HCT116 (cell line): ENCODE measurements around the gene ARL13B. TPM values are rescaled to one million over a fixed set of nuclear protein-coding genes. Genes with fewer than 3 reads are reported as not detected.

ENCODE experiments used
- ATAC-seq: fragments of 200-7000 bp; cut with Tn5 transposase; 2 replicates; pipeline ENCODE4 v1.9.1; 2020; ENCODE audit warnings: mild to moderate bottlenecking, moderate library complexity
- BruUV-seq: library from RNA; stranded (reverse); fragments of 400-500 nt; replicated peaks from 2 replicates; lab custom pipeline; 2021; lab: Mats Ljungman, UMichigan
- CTCF ChIA-PET: fragments of 300-600 bp; sonication (Branson Sonifier 250); formaldehyde crosslinking; loops from one replicate; lab custom pipeline; 2021; ENCODE audit warnings: antibody characterized with exemption; lab: Charles Lee
- POLR2A ChIA-PET: fragments of 300-600, 350-600 bp; sonication (Branson Sonifier 250); formaldehyde crosslinking; loops from one replicate; lab custom pipeline; 2021; ENCODE audit warnings: antibody characterized with exemption; lab: Charles Lee
- RAD21 ChIA-PET, 2 experiments: fragments of 300-600 bp; sonication (Branson Sonifier 250); formaldehyde crosslinking; loops; one replicate each; lab custom pipeline; 2023; ENCODE audit warnings: low total read pairs in 2 of 2; ENCODE audit not compliant: uncharacterized antibody in 2 of 2, unreplicated experiment in 2 of 2, low non-redundant PET in 1 of 2; lab: Charles Lee
- DNase-seq: peaks from one replicate; pipeline ENCODE4 v3.0.0-alpha.2; 2010; ENCODE audit warnings: low read depth, low spot score
- H2AFZ ChIP-seq: fragments of 200-600 bp; shearing (Covaris generic), sonication (generic); 2 replicates; pipeline ENCODE4 v1.6.1; 2017; ENCODE audit warnings: low read depth, mixed run types, mixed read lengths, antibody characterized with exemption, low read length; ENCODE audit not compliant: poor library complexity, severe bottlenecking
- H3K27ac ChIP-seq: 2 replicates; pipeline ENCODE4 v1.5.1; 2012; ENCODE audit warnings: low read depth, low read length
- H3K27me3 ChIP-seq: fragments of 200-600 bp; sonication (generic); 2 replicates; pipeline ENCODE4 v1.6.1; 2016; ENCODE audit warnings: mixed run types, low read length, mixed read lengths; ENCODE audit not compliant: insufficient read depth
- H3K36me3 ChIP-seq, 2 experiments: fragments of 200-500 bp in 1 of 2; fragments of 200-600 bp in 1 of 2; sonication (Bioruptor generic) in 1 of 2; sonication (generic) in 1 of 2; 2 replicates each; pipeline versions ENCODE4 v1.5.1 to v1.6.1; 2014 to 2016; ENCODE audit warnings: low read length in 2 of 2, inconsistent platforms in 1 of 2, mixed read lengths in 1 of 2, mixed run types in 1 of 2; ENCODE audit not compliant: insufficient read depth in 2 of 2, control insufficient read depth in 1 of 2
- H3K4me1 ChIP-seq, 2 experiments: fragments of 200-600 bp in 1 of 2; sonication (generic) in 1 of 2; 2 replicates each; pipeline versions ENCODE4 v1.5.1 to v1.6.1; 2012 to 2017; ENCODE audit warnings: low read length in 2 of 2, inconsistent platforms in 1 of 2, mild to moderate bottlenecking in 1 of 2, mixed read lengths in 1 of 2, mixed run types in 1 of 2, moderate library complexity in 1 of 2; ENCODE audit not compliant: insufficient read depth in 2 of 2, control insufficient read depth in 1 of 2
- H3K4me2 ChIP-seq: fragments of 200-600 bp; sonication (generic); 2 replicates; pipeline ENCODE4 v1.6.1; 2017; ENCODE audit warnings: mixed run types, low read length, mixed read lengths
- H3K4me3 ChIP-seq, 2 experiments: fragments of 200-600 bp in 1 of 2; sonication (generic) in 1 of 2; replicated peaks in 1 of 2; 2 replicates each; pipeline ENCODE4 v1.5.1; 2011 to 2016; ENCODE audit warnings: low read length in 2 of 2, control low read depth in 1 of 2, low read depth in 1 of 2, mild to moderate bottlenecking in 1 of 2, mixed read lengths in 1 of 2, mixed run types in 1 of 2
- H3K79me2 ChIP-seq: fragments of 200-600 bp; sonication (generic); 2 replicates; pipeline ENCODE4 v1.6.1; 2017; ENCODE audit warnings: mild to moderate bottlenecking, mixed run types, low read length, moderate library complexity, mixed read lengths; ENCODE audit not compliant: insufficient read depth
- H3K9ac ChIP-seq: fragments of 200-600 bp; sonication (generic); 2 replicates; pipeline ENCODE4 v1.6.1; 2016; ENCODE audit warnings: low read length, mixed read lengths
- H3K9me2 ChIP-seq: fragments of 200-600 bp; sonication (generic), shearing (Covaris generic); 2 replicates; pipeline ENCODE4 v1.6.1; 2017; ENCODE audit warnings: mixed run types, mild to moderate bottlenecking, moderate library complexity; ENCODE audit not compliant: insufficient read depth
- H3K9me3 ChIP-seq, 2 experiments: fragments of 200-500 bp in 1 of 2; fragments of 200-600 bp in 1 of 2; sonication (Bioruptor generic) in 1 of 2; sonication (generic) in 1 of 2; 2 replicates each; pipeline ENCODE4 v1.6.1; 2014 to 2017; ENCODE audit warnings: low read length in 2 of 2, mixed read lengths in 2 of 2, inconsistent platforms in 1 of 2, low read depth in 1 of 2, mild to moderate bottlenecking in 1 of 2, mixed run types in 1 of 2, moderate library complexity in 1 of 2; ENCODE audit not compliant: control insufficient read depth in 1 of 2, insufficient read depth in 1 of 2
- H4K20me1 ChIP-seq: fragments of 200-600 bp; sonication (generic), shearing (Covaris generic); 2 replicates; pipeline ENCODE4 v1.6.1; 2017; ENCODE audit warnings: mixed run types, mild to moderate bottlenecking, moderate library complexity; ENCODE audit not compliant: insufficient read depth
- CBX3 ChIP-seq: IDR thresholded peaks from 2 replicates; pipeline ENCODE4 v1.6.1; 2012; ENCODE audit warnings: low read depth
- EGR1 ChIP-seq: IDR thresholded peaks from 2 replicates; pipeline ENCODE4 v1.6.1; 2012; ENCODE audit warnings: low read depth
- MAX ChIP-seq: IDR thresholded peaks from 2 replicates; pipeline ENCODE4 v1.6.1; 2012
- POLR2A ChIP-seq: IDR thresholded peaks from 2 replicates; pipeline ENCODE4 v1.7.0; 2011; ENCODE audit warnings: borderline replicate concordance; ENCODE audit not compliant: insufficient read depth, insufficient read length; ENCODE audit errors: extremely low read depth
- REST ChIP-seq: IDR thresholded peaks from 2 replicates; pipeline ENCODE4 v1.6.1; 2012; ENCODE audit warnings: low read depth
- SIN3A ChIP-seq: IDR thresholded peaks from 2 replicates; pipeline ENCODE4 v1.6.1; 2012; ENCODE audit warnings: low read depth
- ZBTB33 ChIP-seq: IDR thresholded peaks from 2 replicates; pipeline ENCODE4 v1.6.1; 2011; ENCODE audit warnings: mild to moderate bottlenecking, low read length, moderate library complexity; ENCODE audit not compliant: insufficient replicate concordance; ENCODE audit errors: extremely low read depth
- ZFX ChIP-seq: fragments of 450-650 bp; IDR thresholded peaks from 2 replicates; pipeline ENCODE4 v1.6.1; 2017
- intact Hi-C: fragments of 100-400 bp; cut with micrococcal nuclease; formaldehyde crosslinking; loops from 2 replicates; pipeline ENCODE4 v1.10.0; 2022
- total RNA-seq: library from RNA; stranded (reverse); gene quantifications from one replicate; pipeline ENCODE4 v1.2.1, GENCODE V29; 2021; ENCODE audit not compliant: unreplicated experiment

The ARL13B gene
- total RNA-seq, 1 experiment from 2014 or later, result 8.2 TPM

GRCh38 chr3:93973131-93974126, 6.5 kb upstream of the ARL13B start, which contains the start of gene PROS1:
PROS1 (minus strand) TSS chr3:93973896; CDS start chr3:93973749, 147 bp downstream.
- H3K9me2 ChIP-seq, result no peaks in the 10 kb centered on the region; the same call in 1 of the 2 replicates
- intact Hi-C loops, result no loop called here
- H3K9me3 ChIP-seq, result no peaks in the 10 kb centered on the region
- peak within 1 kb of the TSS; percentile 66 for H3K9ac ChIP-seq
- TF ChIP-seq POLR2A, result peak; percentile 51
- no peak for TF ChIP-seq REST
- 0 out of 2 replicates have a peak, but pooled peaks have one; percentile 14 for TF ChIP-seq CBX3
- peak; percentile 47; the same call in 1 of the 2 replicates for TF ChIP-seq SIN3A
- TF ChIP-seq ZFX, result peak; percentile 68
- TF ChIP-seq MAX, result 0 out of 2 replicates have a peak, but pooled peaks have one; percentile 30
- TF ChIP-seq EGR1, result peak; percentile 36; the same call in 1 of the 2 replicates
- TF ChIP-seq ZBTB33, result no peak
- no TSS peak for BruUV-seq
- no peaks in the 10 kb centered on the region for H3K79me2 ChIP-seq
- no peaks in the 10 kb centered on the region for H3K27me3 ChIP-seq
- RAD21 ChIA-PET, result no interaction called here
- peak; percentile 29 for DNase-seq
- H3K27ac ChIP-seq, result peak within 1 kb of the TSS; percentile 67
- peaks cover 10 to 20% of the 10 kb centered on the region in 2 experiments for H3K4me1 ChIP-seq
- H3K36me3 ChIP-seq, result no peaks in the 10 kb centered on the region
- ATAC-seq, result peak; percentile 87
- POLR2A ChIA-PET, result interaction anchor here (1.1 to 1.6 kb wide), 2 partner anchors 12 to 68 kb away, joined by 3 to 4 read pairs; no protein-coding TSS in a partner anchor
- H2AFZ ChIP-seq, result peak within 1 kb of the TSS; percentile 84
- peak within 1 kb of the TSS; percentile 89 for H3K4me2 ChIP-seq
- CTCF ChIA-PET, result no interaction called here
- H3K4me3 ChIP-seq, result peak within 1 kb of the TSS; percentile 51 to 75
- no peaks in the 10 kb centered on the region for H4K20me1 ChIP-seq
